ACC112 (cell line): ENCODE data around the gene RHOB.
"Not testable (repeated sequence)": the region's sequence is repeated elsewhere in the genome, so short reads cannot be mapped to it uniquely, and the experiment has no call there.

Experiments
- H2AFZ ChIP-seq: fragments of 200-600 bp; sonication (generic); one replicate; pipeline ENCODE4 v1.6.0; 2017; ENCODE audit warnings: antibody characterized with exemption, low read length; ENCODE audit not compliant: unreplicated experiment
- H3K27ac ChIP-seq: fragments of 200-600 bp; sonication (generic); 2 replicates; pipeline ENCODE4 v1.5.1; 2014; ENCODE audit warnings: low read depth, mild to moderate bottlenecking, antibody characterized with exemption, low read length, moderate library complexity
- H3K27me3 ChIP-seq: fragments of 200-600 bp; sonication (generic); 2 replicates; pipeline ENCODE4 v1.6.1; 2014; ENCODE audit warnings: mild to moderate bottlenecking, antibody characterized with exemption, low read length, moderate library complexity, mixed read lengths; ENCODE audit not compliant: insufficient read depth
- H3K36me3 ChIP-seq: fragments of 200-600 bp; sonication (generic); 2 replicates; pipeline ENCODE4 v1.6.1; 2016; ENCODE audit warnings: mild to moderate bottlenecking, antibody characterized with exemption, low read length, moderate library complexity, mixed read lengths; ENCODE audit not compliant: insufficient read depth
- H3K4me1 ChIP-seq: fragments of 200-600 bp; sonication (generic); one replicate; pipeline ENCODE4 v1.6.1; 2016; ENCODE audit warnings: low read length, mixed read lengths; ENCODE audit not compliant: insufficient read depth, unreplicated experiment, control insufficient read depth
- H3K4me3 ChIP-seq: fragments of 200-600 bp; sonication (generic); 2 replicates; pipeline ENCODE4 v1.5.1; 2014; ENCODE audit warnings: mild to moderate bottlenecking, low read depth, low read length
- H3K79me2 ChIP-seq: fragments of 200-600 bp; sonication (generic); one replicate; pipeline ENCODE4 v1.6.0; 2016; ENCODE audit warnings: low read length; ENCODE audit not compliant: control insufficient read depth, unreplicated experiment, insufficient read depth

The RHOB gene

DNA sequence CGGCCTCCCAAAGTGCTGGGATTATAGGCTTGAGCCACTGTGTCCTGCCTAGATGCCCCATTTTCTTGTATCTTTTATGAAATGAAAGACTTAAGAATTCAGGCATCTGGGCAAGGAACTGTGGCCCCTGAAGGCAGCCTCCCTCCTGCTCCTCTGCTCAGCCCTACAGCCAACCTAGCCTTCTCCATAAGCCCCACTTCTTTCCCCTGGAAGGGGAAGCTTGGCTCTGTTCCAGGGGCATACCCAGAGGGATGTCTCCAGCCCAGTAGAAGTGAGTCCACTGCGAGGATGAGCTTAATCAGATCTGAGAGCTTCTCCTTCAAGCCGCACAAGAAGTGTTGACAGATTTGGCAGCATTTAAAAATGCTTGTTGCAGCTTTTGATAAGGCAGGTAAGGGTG, 39.7 kb downstream of the RHOB start:
- Histone ChIP-seq H3K27me3 (no peaks in the 10 kb centered on the region), H3K79me2 (no peaks in the 10 kb centered on the region), H3K4me3 (no peak overlapping the region), H2AFZ (no peak overlapping the region), H3K4me1 (no peaks in the 10 kb centered on the region), H3K27ac (no peak overlapping the region), H3K36me3 (no peaks in the 10 kb centered on the region)

DNA sequence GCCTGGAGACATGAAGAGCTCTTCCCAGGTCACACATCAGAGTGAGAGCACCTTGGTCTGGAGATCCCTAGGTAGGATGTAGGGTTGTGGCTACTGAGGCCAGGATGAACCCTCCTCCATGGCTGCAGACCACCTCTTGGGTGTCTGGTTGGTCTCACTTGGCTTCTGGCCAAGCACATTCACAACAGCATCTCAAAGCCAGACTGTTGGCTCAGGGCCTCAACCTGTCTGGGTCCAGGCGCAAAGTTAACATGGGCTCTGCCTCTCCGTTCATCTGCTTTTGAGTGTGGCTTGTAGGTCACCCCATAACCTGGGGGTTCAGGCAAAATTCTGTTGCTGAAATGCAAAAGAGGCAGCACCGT, 40.1 kb downstream of the RHOB start:
- H3K36me3 ChIP-seq = no peaks in the 10 kb centered on the region
- peaks cover 4% of the 10 kb centered on the region for H3K4me1 ChIP-seq
- H3K27ac ChIP-seq = no peak overlapping the region
- H3K4me3 ChIP-seq = no peak overlapping the region
- H2AFZ ChIP-seq = no peak overlapping the region
- no peaks in the 10 kb centered on the region for H3K79me2 ChIP-seq
- no peaks in the 10 kb centered on the region for H3K27me3 ChIP-seq

DNA sequence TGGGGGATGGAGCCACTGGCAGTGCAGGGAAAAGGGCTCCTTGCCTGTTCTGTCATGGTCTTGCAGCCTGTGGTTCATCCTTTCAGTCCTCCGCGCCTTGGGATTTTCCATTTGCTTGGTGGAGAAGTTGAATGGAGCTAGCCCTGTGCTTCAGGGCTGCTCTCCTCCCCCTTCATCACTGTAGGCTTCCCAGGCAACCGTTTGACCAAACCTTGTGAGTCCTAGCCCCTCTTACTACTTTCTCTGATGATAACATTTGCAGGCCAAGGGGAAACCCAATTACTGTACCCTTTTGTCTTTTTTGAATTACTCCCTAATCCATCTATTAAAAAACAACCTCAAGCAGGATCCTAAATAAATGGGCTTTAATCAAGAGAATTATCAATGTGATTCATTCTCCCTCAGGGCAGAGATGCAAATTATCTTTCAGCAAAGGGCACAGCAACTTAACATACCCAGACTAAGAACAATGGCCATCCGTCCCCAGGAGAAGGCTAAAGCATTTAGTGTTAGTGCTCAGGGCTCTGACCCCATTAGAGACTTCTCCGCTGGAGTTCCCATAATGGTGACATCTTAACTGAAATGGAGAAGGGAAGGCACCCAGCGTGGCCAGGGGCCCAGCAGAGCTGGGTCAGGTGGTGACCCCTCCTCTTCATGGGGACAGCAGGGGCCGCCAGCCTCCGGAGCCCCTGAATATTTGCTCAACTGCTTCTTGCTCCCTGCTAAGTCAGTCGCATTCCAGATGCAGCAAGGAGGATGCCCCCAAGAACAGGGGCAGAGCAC, 40.7 kb downstream of the RHOB start:
- Histone ChIP-seq H3K27ac (no peak overlapping the region), H3K4me1 (peaks cover 9% of the 10 kb centered on the region), H3K36me3 (no peaks in the 10 kb centered on the region), H3K4me3 (no peak overlapping the region), H3K79me2 (no peaks in the 10 kb centered on the region), H2AFZ (no peak overlapping the region), H3K27me3 (no peaks in the 10 kb centered on the region)

DNA sequence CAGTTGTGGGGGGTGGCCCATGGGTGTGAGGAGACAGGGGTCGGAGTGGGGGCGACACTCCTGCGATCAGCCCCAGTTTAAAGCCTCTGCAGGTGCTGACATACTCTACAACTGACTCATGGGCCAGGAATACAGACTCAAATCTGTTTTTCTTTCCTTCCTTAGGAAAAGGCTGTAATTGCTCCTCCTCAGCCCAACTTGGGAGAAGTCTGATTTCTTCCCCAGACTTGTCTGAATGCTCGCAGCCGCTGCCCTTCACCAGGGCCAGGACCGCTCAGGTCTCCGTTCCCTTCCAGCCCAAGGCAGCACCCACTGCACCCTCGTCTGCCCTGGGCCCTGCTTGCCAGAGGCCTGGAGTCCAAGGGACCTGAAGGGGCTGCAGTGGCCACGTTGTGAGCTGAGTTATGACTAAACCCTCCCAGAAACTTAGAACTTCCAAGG, 41.3 kb downstream of the RHOB start:
- H3K4me1 ChIP-seq = peaks cover 9% of the 10 kb centered on the region
- H3K36me3 ChIP-seq = no peaks in the 10 kb centered on the region
- H3K4me3 ChIP-seq = no peak overlapping the region
- H3K27me3 ChIP-seq = no peaks in the 10 kb centered on the region
- no peak overlapping the region for H3K27ac ChIP-seq
- H3K79me2 ChIP-seq = no peaks in the 10 kb centered on the region
- no peak overlapping the region for H2AFZ ChIP-seq

DNA sequence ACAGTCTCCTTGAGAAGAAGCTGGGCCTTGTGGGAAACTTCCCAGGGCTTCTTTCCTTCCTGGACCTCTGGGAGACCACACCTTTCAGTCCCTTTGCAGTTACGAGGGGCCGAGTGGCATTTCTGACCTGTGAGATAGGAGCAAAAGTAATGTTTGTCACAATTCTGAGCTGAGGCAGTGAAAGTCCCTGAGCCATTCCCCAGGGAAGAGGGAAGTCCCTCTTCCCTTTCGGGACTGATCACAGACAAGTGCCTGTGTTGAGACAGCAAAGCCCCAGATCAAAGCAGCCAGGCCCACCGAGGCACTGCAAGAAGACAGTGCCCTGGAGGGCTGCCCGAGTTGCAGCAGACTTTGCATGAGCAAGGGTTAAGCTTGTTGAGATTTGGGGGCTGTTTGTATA, 41.9 kb downstream of the RHOB start:
- H3K27ac ChIP-seq = no peak overlapping the region
- H3K79me2 ChIP-seq = no peaks in the 10 kb centered on the region
- no peak overlapping the region for H3K4me3 ChIP-seq
- no peak overlapping the region for H2AFZ ChIP-seq
- H3K36me3 ChIP-seq = no peaks in the 10 kb centered on the region
- H3K4me1 ChIP-seq = peaks cover 9% of the 10 kb centered on the region
- H3K27me3 ChIP-seq = no peaks in the 10 kb centered on the region

DNA sequence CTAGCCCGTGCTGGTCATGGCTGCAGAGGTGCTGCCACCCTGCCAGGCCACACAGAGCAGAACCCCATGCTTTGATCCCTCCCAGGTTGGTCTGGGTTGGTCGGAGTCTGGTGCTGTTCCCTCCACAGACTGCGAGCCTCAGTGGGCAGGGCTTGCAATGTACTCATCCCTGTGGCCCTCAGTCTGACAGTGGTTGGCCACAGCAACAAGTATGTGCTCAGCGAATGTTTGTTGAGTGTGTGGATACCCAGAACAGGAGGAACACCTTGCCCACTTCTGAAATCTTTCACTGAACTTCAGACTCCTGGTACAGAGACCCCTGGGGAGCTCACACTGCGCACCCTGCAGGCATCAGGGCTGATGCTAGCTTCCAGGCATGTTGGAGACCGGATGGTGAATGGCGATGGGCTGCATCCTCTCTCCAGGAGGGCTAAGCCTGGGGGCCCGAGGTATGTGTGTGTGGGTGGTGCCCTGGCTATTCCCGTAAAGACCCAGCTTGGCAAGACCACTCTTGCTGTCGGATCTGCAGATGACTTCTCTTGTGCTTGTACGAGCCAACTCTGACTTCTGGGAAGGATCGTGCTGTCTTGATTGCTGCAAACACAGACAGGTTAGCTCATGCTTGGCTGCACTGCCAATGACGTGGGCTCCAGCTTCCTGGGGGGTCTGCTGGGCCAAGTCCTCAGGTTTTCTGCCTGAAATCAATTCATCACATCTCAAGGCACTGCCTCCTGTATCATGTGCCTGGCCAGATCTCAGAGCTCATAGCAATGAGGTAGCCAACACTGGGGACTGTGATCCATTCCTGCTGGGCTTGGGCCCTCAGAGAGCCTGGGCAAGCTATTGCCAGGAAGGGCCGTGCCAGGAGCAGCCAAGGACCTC, 43.7 kb downstream of the RHOB start:
- Histone ChIP-seq H3K79me2 (no peaks in the 10 kb centered on the region), H3K27me3 (no peaks in the 10 kb centered on the region), H2AFZ (no peak overlapping the region), H3K4me3 (no peak overlapping the region), H3K27ac (no peak overlapping the region), H3K36me3 (no peaks in the 10 kb centered on the region), H3K4me1 (peaks cover 17% of the 10 kb centered on the region)

DNA sequence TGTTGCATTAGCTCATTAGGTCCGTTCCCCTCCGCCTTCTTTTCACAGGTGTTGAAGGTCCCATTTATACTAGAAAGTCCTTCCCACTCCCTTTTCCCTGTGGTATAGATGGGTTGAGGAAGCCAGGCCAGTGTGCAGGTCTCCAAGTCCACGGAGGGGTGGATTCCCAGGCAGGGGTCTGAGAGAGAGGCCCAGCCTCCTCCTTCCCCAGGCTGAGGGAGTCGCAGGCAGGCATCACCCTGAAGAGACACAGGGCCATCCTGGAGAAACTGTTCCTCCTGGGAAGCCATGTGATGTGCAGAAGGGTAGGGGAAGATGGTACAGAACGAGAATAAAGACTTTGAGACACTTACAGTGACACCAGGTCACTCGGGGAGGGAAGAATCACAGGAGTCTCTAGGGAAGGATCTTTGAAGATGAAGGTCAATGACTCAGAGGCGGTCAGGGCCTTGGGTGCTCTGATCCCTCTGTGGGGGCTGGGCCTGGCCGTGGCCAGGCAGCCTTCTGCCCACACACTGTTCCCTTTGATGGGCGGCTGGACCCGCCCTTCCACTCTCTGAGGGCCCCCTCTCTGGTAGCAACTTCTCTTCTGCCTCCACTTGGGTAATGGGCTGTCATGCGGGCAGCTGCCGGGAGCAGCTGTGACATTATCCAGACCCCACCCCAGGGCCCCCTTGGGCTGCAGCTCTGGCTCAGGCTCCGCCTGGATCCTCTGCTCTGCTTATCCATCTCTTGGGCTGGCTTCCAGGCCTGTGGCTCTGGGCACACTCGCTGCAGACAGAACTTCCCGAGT, 45.1 kb downstream of the RHOB start:
- no peak overlapping the region for H3K27ac ChIP-seq
- no peak overlapping the region for H2AFZ ChIP-seq

DNA sequence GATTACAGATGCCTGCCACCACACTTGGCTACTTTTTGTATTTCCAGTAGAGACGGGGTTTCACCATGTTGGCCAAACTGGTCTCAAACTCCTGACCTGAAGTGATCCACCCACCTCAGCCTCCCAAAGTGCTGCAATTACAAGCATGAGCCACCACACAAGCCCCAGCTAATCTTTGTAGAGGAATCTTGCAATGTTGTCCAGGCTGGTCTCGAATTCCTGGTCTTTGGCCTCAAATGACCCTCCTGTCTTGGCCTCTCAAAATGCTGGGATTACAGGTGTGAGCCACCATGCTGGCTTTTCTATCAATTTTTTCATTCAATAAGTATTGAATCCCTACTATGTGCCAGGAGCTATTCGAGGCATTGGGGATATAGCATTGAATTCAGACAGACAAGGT, 46.2 kb downstream of the RHOB start:
- H3K79me2 ChIP-seq, H3K4me3 ChIP-seq, H2AFZ ChIP-seq, H3K27ac ChIP-seq, H3K36me3 ChIP-seq, H3K27me3 ChIP-seq: not testable (repeated sequence)
- H3K4me1 ChIP-seq = peaks cover 31% of the 10 kb centered on the region

More for the DNA sequence above, 45.1 kb downstream of the RHOB start:
- no peaks in the 10 kb centered on the region for H3K27me3 ChIP-seq
- no peaks in the 10 kb centered on the region for H3K79me2 ChIP-seq
- peaks cover 29% of the 10 kb centered on the region for H3K4me1 ChIP-seq
- no peak overlapping the region for H3K4me3 ChIP-seq
- H3K36me3 ChIP-seq = no peaks in the 10 kb centered on the region

DNA sequence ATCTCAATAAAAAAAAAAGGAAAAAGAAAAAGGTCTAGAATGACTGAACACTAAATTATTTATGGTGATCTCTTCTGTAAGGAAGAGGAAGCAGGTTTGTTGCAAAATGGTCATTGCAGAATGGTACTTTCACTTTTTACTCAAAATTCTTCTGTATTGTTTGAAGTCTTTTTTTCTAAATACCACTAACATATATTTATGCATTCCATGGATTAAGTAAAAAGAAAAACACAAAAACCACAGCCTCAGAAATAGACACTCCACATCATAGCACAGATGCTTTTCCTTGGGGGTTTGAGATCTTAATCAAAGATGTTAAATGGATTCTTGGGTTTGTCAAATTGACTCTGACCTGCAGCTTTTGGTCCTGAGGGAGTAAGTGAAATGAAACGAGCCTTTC, 47.4 kb downstream of the RHOB start:
- H3K4me1 ChIP-seq = peaks cover 31% of the 10 kb centered on the region
- peak overlapping the region; percentile 33 for H3K27ac ChIP-seq
- H3K27me3 ChIP-seq = no peaks in the 10 kb centered on the region
- no peaks in the 10 kb centered on the region for H3K79me2 ChIP-seq
- H2AFZ ChIP-seq = no peak overlapping the region
- no peak overlapping the region for H3K4me3 ChIP-seq
- no peaks in the 10 kb centered on the region for H3K36me3 ChIP-seq

DNA sequence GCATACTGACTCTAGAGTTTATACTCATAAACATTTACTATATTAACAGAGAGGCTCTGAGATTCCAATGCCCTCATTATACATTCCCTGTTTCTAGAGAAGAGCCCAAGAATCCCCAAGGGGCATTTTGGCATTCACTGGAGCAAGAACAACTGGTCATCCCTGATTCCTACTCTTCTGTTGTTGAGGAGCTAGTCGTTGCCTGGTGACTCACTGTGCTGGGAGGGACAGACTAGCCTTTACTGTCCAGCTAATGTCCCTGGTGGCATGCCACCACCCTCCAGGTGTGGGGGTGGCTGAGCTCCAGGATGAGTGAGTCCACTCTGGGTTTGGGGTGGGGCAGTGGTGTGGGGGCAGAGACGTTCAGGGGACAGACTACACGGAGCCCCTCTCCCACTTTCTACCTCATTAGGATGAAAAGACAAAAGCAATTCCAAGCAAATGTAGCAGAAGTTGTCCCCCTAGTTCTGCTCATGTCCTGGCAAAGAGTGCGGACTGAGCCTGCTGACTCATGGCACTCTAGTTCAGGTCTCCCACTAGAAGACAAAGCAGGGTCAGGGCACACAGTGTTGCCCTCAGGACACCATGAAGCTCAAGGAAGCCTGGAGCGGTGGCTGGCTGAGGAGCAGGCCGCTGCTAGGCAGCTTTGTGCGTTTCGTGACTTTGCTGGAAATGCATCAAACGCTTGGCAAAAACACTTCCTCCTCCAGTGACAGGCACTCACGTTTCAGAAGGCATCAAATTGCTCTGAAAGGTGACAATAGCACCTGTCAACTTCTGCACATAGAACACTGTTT, 49.4 kb downstream of the RHOB start:
- no peak overlapping the region for H3K4me3 ChIP-seq
- H3K27ac ChIP-seq = peak overlapping the region; percentile 61
- peaks cover 40% of the 10 kb centered on the region for H3K4me1 ChIP-seq
- H3K27me3 ChIP-seq = no peaks in the 10 kb centered on the region
- no peaks in the 10 kb centered on the region for H3K36me3 ChIP-seq
- H2AFZ ChIP-seq = no peak overlapping the region
- H3K79me2 ChIP-seq = no peaks in the 10 kb centered on the region
